ES-I3 (cell line): Measurements from ENCODE around the gene PKP4.

Experiments used
- H3K36me3 ChIP-seq: 2 replicates; pipeline ENCODE4 v1.6.1; 2013; ENCODE audit warnings: mild to moderate bottlenecking, low read length, control low read depth, moderate library complexity; ENCODE audit not compliant: insufficient read depth
- H3K4me1 ChIP-seq: 2 replicates; pipeline ENCODE4 v1.6.1; 2013; ENCODE audit warnings: mild to moderate bottlenecking, control low read depth, low read length; ENCODE audit not compliant: insufficient read depth
- H3K9ac ChIP-seq: 2 replicates; pipeline ENCODE4 v1.6.1; 2013; ENCODE audit warnings: low read depth, mild to moderate bottlenecking, low read length, moderate library complexity
- H3K9me3 ChIP-seq: 2 replicates; pipeline ENCODE4 v1.6.1; 2013; ENCODE audit warnings: mild to moderate bottlenecking, low read length, moderate library complexity; ENCODE audit not compliant: control insufficient read depth, insufficient read depth

The PKP4 gene

DNA sequence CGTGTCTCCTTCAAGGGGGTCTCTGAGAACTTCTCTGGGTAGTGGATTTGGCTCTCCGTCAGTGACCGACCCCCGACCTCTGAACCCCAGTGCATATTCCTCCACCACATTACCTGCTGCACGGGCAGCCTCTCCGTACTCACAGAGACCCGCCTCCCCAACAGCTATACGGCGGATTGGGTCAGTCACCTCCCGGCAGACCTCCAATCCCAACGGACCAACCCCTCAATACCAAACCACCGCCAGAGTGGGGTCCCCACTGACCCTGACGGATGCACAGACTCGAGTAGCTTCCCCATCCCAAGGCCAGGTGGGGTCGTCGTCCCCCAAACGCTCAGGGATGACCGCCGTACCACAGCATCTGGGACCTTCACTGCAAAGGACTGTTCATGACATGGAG, 168.2 kb downstream of the PKP4 start:
- H3K36me3 ChIP-seq, result no peaks in the 10 kb centered on the region; the same call in 1 of the 2 replicates
- no peak overlapping the region for H3K9ac ChIP-seq
- H3K9me3 ChIP-seq, result no peaks in the 10 kb centered on the region
- no peaks in the 10 kb centered on the region; the same call in 1 of the 2 replicates for H3K4me1 ChIP-seq

DNA sequence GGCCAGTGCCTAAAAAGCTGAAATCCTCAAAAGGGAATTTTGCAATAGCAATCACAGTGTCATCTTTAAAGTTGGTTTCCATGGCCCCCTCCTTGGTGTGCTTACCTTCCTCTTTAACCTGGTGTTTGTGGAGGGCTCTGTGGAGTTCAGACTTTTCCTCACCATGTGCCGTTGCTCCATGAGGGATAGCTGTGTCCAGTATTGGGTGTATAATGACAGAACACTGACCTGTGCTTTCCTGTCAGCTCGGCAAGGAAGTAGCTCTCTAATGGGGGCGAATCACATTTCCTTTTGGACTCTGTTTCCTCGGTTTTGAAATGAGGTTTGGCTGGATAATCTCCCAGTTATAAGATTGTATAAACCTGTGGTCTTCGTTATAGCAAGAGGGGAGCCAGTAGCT, 172.4 kb downstream of the PKP4 start:
- H3K9me3 ChIP-seq, result no peaks in the 10 kb centered on the region
- H3K36me3 ChIP-seq, result 0 out of 2 replicates have a peak, but pooled peaks cover 3% of the 10 kb centered on the region
- H3K9ac ChIP-seq, result no peak overlapping the region
- no peaks in the 10 kb centered on the region; the same call in 1 of the 2 replicates for H3K4me1 ChIP-seq

DNA sequence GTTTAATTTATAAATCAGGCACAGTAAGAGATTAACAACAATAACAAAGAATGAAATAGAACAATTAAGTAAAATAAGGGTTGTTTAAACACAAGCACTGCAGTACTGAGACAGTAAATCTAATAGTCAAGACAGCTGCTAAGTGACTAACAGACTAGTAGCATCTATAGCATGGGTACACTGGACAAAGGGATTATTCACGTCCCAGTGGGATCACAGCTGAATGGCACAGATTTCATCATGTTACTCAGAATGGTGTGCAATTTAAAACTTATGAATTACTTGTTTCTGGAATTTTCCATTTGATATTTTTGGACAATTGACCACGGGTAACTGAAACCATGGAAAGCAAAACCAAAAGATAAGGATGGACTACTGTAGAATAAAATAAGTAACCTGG, 176.5 kb downstream of the PKP4 start:
- Histone ChIP-seq H3K9ac (no peak overlapping the region), H3K9me3 (no peaks in the 10 kb centered on the region), H3K4me1 (no peaks in the 10 kb centered on the region), H3K36me3 (0 out of 2 replicates have a peak, but pooled peaks cover 3% of the 10 kb centered on the region)

DNA sequence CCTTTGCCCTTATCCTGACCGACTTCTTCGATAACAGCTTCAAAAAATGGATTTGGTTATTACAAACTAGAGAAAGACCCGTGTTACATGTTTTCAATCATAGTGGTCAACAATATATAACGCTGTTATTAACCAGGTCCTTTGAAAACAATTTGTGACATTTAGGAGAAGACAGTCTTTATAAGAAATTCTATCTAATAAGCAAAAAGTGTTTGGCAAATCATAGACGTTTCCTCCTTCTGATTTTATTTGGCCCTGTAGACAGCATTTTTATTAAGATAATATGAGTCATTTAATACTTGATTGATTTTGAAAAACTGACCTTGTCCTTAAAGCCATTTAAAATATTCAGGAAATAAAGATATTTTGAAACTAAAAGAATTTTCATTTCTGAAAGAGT, 177.9 kb downstream of the PKP4 start:
- Histone ChIP-seq H3K4me1 (no peaks in the 10 kb centered on the region), H3K9ac (no peak overlapping the region), H3K36me3 (peaks cover 7% of the 10 kb centered on the region; the same call in 1 of the 2 replicates), H3K9me3 (no peaks in the 10 kb centered on the region)

DNA sequence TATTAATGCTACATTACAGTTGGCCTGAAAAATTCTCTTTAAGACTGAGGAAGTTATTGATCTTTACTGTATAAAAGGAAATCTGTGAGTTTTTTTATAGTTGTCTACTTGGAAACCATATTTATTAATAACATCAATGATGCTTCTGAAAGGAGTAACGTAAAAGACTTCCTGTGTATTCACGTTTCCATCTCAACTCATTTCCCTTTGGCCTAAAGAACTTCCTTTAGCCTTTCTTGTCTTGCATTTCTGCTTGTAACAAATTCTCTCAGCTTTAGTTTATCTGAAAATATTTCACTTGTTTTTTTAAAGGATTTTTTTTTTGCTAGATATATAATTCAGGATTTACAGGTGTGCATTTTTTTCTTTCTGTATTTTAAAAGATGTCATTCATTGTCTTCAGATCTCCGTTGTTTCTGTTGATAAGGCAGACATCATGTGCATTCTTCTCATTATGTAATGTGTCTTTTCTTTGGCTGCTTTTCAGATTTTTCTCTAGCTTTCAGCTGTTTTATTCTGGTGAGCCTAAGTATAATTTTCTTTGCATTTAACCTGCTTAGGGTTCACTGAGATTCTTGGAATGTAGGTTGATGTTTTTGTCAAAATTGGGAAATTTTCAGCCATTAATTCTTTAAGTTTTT, 179.3 kb downstream of the PKP4 start:
- Histone ChIP-seq H3K36me3 (peaks cover 7% of the 10 kb centered on the region), H3K9ac (no peak overlapping the region), H3K4me1 (no peaks in the 10 kb centered on the region), H3K9me3 (no peaks in the 10 kb centered on the region)

DNA sequence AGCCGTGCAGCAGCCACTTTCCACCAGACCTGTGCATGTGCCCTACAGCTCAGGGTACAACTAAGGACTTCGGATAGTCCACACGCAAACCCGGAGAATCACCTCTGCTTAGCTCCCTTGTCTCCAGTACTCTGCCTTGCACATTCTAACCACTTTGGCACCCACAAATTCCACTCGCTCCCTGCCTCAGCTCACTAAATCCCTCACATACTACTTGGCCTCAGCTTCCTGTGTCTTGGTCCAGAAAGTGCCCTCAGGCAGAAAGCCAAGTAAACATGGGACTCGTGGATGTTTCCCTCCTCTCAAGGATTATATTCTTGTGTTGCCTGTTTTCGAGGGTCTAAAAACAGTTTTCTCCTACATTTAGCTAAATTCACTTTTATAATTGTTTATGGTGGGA, 180.6 kb downstream of the PKP4 start:
- Histone ChIP-seq H3K4me1 (no peaks in the 10 kb centered on the region), H3K36me3 (peaks cover 4% of the 10 kb centered on the region), H3K9me3 (no peaks in the 10 kb centered on the region), H3K9ac (no peak overlapping the region)

DNA sequence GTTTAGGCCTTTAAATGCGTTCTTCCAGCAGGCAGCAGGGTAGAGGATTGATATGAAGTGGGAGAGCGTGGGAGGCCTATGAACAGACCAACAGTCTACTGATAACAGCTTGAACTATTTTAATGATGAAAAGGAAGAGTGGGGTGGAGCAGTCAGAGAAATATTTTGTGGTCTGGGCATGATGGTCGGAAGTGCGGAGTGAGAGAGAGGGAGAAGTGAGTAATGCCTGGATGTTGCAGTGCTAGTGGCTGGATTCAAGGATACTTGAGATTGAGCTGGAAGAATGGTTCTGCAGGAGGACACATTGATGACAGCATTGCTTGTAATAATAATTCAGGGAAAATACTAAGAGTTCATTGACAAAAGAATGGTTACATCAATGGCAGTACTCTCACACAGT, 187.4 kb downstream of the PKP4 start:
- H3K4me1 ChIP-seq, result no peaks in the 10 kb centered on the region
- H3K36me3 ChIP-seq, result no peaks in the 10 kb centered on the region; the same call in 1 of the 2 replicates
- H3K9me3 ChIP-seq, result no peaks in the 10 kb centered on the region
- no peak overlapping the region for H3K9ac ChIP-seq

DNA sequence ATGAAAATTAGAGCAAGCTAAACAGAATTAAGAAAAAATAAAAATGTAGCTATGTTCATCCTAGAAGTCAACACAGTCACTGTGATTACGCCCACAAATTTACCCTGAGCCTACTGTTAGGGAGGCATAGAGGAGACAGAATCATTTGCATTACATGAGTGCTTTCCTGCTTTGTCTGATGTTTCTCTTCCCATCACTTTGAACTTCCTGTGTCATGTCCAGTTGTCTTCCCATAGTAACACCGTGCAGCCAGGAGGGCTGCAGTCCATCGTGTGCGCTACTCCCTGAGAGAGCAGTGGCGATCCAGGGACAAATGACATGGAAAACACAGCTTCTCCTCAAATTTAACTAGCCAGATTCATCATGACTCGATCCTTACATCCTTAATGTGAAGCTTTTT, 188.5 kb downstream of the PKP4 start:
- Histone ChIP-seq H3K9me3 (no peaks in the 10 kb centered on the region), H3K4me1 (no peaks in the 10 kb centered on the region), H3K36me3 (no peaks in the 10 kb centered on the region), H3K9ac (no peak overlapping the region)

DNA sequence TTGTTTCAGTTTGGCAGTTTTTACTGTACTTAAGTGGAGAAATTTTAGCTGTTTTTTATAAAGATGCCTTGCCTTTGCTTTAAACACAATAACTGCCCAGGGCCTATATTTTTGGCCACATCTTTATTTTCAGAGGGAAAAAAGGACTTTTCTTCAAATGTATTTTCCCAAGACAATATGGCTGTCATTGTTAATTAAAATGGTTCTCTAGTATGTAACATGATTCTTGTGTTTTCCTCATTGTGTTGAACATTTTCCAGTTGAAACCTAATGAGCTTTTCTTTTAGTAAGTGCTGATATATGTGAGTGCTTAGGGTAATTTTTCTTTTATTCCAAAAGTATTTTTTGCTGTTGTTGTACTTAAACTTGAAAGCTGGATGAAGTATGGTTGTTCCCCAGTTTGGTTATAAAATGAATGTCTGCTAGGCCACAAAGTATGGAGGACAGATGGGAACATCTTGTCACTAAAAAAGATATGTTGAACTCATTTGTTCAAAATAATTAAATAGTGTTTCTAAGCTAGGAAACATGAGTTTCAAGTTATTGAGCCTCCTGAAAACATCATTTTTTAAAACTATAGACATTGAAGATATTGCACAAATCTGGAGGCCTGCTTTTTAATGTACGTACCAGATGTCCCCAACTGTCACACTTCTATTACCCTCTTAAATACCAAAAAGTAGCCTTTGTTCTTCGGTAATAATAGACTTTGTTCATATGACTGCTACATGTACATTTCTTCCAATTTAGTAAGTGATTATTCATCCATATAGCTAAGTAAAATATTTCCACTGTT, 190.9 kb downstream of the PKP4 start:
- Histone ChIP-seq H3K36me3 (no peaks in the 10 kb centered on the region), H3K9me3 (no peaks in the 10 kb centered on the region), H3K4me1 (no peaks in the 10 kb centered on the region), H3K9ac (no peak overlapping the region)

DNA sequence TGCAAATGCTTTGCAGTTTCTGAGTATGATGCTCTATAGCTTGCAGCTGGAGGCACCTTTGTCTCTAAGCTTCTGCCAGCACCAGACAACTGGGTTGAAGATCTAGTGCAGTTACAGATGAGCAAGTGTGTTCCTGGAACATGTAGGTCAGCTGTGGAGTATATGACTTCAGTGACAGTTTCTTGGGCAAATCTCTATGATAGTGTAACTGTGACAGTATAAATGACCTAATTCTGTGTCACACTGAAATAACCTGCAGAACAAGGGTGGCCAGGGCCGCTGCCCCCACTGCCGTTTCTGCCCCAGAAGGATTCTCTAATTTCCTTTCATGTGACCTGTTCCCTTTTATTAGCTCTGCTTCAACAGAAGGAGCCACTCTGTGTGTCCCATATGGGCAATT, 193.1 kb downstream of the PKP4 start:
- Histone ChIP-seq H3K9me3 (no peaks in the 10 kb centered on the region), H3K36me3 (no peaks in the 10 kb centered on the region), H3K4me1 (no peaks in the 10 kb centered on the region), H3K9ac (no peak overlapping the region)

DNA sequence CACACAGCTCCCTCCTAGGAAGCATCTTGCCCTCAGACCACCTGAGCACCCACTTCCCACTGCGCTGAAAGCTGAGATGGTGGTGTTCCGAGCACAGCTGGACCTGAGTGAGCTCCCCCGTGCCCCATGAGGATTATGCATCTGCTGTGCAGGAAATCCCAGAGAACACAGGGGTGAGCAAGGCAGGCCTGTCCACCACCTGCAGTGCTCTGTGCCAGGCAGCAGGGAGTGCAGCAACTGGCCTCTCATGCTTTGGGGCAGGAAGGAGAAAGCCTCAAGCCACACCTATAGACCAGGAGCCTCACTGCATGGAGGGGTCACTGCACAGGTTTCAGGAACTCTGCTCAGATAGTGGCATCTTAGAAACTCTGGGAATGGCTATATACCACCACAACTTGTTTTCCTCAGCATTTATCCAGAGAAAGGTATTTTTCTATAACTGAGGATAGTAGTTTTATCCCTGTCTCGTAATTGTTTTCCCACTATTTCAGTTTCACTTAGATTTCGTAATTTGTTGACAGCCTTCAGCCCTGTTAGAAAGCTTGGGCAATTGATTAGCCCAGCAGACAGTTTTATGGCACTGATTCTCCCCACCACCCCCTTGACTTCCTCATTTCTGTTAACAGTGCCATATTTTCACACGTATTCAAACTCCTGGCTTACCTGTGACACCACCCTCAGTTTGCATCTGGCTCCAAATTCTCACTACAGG, 194.1 kb downstream of the PKP4 start:
- no peak overlapping the region for H3K9ac ChIP-seq
- no peaks in the 10 kb centered on the region for H3K4me1 ChIP-seq
- no peaks in the 10 kb centered on the region for H3K9me3 ChIP-seq
- H3K36me3 ChIP-seq, result no peaks in the 10 kb centered on the region

DNA sequence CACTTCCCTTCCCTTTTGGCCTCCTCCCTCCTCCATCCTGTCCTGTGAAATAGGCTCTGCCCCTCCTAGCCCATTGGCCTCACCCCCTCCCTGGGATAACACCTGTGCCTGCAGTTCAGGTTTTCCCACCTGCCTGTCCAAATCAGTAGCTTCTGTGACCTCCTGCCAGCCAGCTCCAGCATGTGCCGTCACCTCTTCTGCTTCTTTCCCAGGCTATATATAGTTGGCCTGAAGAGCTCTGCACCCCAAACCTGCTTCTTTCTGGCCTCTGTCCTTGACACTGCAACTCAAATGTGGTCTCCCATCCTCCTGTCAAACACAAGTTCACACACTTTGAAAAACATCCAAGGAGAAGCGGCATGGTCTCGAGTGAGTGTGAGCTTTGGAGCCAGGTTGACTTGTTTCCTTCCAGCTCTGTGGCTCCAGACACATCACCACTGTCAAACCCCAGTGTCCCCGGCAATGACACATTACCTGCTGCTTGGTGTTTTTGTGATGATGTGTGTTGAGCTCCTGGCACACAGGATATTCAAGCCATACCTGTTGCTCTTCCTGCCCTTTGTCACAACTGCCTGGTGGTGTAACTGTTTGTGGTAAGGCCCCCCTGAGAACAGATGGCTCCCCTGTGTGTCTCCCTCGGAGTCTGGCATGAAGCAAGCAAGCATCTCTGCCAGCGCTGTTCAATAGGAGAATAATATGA, 194.8 kb downstream of the PKP4 start:
- no peaks in the 10 kb centered on the region for H3K36me3 ChIP-seq
- H3K4me1 ChIP-seq, result no peaks in the 10 kb centered on the region
- no peaks in the 10 kb centered on the region for H3K9me3 ChIP-seq
- H3K9ac ChIP-seq, result no peak overlapping the region

DNA sequence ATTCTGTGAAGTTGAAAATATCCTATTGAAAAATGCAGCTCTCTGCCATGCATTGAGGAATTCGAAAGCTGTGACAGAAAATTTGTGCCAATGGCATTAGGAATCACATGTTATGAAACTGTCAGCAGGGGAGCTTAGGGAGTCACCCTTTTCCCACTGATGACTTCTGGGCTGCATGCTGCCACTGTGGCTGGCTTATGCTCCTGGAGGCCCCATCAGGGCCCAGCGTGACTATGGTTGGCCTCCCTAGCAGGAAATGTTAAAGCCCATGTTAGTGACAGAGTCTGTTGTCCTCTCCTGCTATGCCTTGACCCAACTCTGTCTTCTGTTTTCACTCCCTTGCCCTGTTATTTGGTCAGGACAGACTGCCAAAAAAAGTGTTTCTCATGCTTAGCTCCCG, 198.9 kb downstream of the PKP4 start:
- no peaks in the 10 kb centered on the region for H3K36me3 ChIP-seq
- H3K4me1 ChIP-seq, result no peaks in the 10 kb centered on the region
- no peaks in the 10 kb centered on the region for H3K9me3 ChIP-seq
- no peak overlapping the region for H3K9ac ChIP-seq

DNA sequence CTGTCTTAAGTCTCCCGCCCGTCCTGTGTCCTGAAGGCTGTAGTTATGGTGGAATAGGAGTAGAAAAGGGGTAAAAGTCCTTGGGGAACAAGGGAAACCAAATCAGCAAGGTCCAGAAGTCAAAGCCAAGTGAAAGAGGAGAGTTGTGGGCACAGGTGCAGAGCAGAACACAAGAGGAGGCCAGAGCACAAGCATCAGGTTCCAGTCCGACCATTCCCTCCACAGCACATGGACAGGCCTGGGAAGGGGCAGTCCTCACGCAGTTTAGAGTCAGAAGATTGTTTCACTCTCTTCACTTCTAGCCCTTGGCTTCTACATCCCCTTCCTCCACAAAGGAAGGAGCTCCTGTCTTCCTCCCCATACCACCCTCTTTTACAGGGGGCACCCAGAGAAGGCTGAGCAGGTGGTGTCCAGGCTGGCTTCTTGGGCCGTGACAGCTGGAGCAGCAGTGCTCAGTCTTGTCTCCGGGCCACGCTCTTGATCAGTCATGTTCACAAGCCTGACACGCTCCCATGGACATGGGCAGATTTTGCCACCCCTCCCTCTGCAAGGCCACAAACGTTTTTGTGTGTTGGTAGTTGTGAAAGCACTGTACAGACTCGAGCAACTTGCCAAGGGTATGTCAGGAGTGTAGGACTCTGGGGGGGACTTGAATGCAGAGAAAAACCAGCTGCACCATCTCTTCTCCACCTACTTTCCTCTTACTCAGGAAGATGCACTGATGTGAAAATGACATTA, 199.9 kb downstream of the PKP4 start:
- H3K4me1 ChIP-seq, result no peaks in the 10 kb centered on the region
- no peaks in the 10 kb centered on the region for H3K36me3 ChIP-seq
- H3K9me3 ChIP-seq, result no peaks in the 10 kb centered on the region
- H3K9ac ChIP-seq, result no peak overlapping the region
